ENCODE data around the gene HIVEP3.

Gene HIVEP3

DNA sequence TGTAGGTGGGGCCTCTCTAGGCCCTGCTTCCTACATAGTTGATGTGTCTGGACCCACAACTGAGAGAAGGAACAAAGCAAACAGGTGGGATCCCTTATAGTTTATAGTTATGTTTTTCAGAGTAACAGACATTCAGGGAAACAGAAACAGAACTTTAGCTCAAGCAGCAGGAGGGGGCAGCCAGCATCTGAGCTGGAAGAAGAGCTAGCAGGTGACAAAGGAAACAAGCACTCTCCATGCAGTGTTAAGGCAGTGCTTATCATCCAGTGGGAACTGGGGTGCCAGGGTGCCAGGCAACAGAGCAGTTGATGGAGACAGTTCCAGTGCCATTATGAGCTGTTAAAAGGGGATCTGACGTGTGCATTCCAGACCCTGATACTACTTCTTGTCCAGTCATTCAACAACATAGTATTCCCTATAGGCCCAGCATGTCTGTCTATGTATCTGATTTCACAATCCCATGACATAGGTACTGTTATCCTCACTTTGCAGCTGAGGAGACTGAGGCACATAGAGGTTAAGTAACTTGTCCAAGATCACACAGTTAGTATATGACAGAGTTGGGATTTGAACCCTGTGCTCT is 13.5 kb downstream of the HIVEP3 start:
- no peak for DNase-seq (ENCODE audit: low read depth)
- no peak overlapping the region for H3K4me3 ChIP-seq (ENCODE audit: low read depth, low read length)
- no peak for TF ChIP-seq MAX (IDR thresholded peaks at IDR 0.05; ENCODE audit: low read depth, low read length)

- no peak overlapping the region for H3K4me3 ChIP-seq (ENCODE audit: low read depth, low read length)
- DNase-seq (ENCODE audit: low read depth) = no peak
- TF ChIP-seq MAX (IDR thresholded peaks at IDR 0.05; ENCODE audit: low read depth, low read length) (no peak), POLR2A (IDR thresholded peaks at IDR 0.05; ENCODE audit: extremely low read depth, insufficient read length) (no peak), MYC (IDR thresholded peaks at IDR 0.05; ENCODE audit: low read depth, low read length) (no peak)
- TF ChIP-seq, protein P1, sequence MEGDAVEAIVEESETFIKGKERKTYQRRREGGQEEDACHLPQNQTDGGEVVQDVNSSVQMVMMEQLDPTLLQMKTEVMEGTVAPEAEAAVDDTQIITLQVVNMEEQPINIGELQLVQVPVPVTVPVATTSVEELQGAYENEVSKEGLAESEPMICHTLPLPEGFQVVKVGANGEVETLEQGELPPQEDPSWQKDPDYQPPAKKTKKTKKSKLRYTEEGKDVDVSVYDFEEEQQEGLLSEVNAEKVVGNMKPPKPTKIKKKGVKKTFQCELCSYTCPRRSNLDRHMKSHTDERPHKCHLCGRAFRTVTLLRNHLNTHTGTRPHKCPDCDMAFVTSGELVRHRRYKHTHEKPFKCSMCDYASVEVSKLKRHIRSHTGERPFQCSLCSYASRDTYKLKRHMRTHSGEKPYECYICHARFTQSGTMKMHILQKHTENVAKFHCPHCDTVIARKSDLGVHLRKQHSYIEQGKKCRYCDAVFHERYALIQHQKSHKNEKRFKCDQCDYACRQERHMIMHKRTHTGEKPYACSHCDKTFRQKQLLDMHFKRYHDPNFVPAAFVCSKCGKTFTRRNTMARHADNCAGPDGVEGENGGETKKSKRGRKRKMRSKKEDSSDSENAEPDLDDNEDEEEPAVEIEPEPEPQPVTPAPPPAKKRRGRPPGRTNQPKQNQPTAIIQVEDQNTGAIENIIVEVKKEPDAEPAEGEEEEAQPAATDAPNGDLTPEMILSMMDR (IDR thresholded peaks at IDR 0.05; ENCODE audit: low read depth, low read length) = no peak
These were observed 16.1 kb downstream of the HIVEP3 start for GRCh38 chr1:41902664-41903063.

GRCh38 chr1:41902159-41902577 is 16.6 kb downstream of the HIVEP3 start:
- no peak overlapping the region for H3K4me3 ChIP-seq (ENCODE audit: low read depth, low read length)
- DNase-seq (ENCODE audit: low read depth) = no peak
- TF ChIP-seq, protein P1 (IDR thresholded peaks at IDR 0.05; ENCODE audit: low read depth, low read length) = no peak
- no peak for TF ChIP-seq POLR2A (IDR thresholded peaks at IDR 0.05; ENCODE audit: extremely low read depth, insufficient read length)

DNA sequence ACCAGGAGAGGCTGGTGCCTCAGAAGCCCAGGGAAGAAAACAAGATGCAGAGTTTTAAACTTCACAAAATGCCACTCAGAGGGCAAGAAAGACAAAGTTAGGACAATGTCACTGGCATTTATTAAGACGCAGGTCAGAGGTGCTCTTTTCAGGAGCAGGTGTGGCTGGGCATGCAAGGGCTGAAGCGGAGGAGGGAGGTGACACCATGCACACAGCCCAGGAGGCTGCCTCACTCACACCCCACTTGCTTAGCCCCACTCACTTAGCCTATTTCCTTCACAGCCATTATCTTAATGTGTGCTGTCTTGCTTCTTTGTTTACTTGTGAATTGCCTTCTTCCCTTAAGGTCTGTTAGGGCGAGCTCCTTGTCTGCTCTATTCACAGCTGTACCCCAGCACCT is 17.2 kb downstream of the HIVEP3 start:
- no peak for TF ChIP-seq MYC (IDR thresholded peaks at IDR 0.05; ENCODE audit: low read depth, low read length)
- DNase-seq (ENCODE audit: low read depth) = no peak
- H3K4me3 ChIP-seq (ENCODE audit: low read depth, low read length) = no peak overlapping the region

DNA sequence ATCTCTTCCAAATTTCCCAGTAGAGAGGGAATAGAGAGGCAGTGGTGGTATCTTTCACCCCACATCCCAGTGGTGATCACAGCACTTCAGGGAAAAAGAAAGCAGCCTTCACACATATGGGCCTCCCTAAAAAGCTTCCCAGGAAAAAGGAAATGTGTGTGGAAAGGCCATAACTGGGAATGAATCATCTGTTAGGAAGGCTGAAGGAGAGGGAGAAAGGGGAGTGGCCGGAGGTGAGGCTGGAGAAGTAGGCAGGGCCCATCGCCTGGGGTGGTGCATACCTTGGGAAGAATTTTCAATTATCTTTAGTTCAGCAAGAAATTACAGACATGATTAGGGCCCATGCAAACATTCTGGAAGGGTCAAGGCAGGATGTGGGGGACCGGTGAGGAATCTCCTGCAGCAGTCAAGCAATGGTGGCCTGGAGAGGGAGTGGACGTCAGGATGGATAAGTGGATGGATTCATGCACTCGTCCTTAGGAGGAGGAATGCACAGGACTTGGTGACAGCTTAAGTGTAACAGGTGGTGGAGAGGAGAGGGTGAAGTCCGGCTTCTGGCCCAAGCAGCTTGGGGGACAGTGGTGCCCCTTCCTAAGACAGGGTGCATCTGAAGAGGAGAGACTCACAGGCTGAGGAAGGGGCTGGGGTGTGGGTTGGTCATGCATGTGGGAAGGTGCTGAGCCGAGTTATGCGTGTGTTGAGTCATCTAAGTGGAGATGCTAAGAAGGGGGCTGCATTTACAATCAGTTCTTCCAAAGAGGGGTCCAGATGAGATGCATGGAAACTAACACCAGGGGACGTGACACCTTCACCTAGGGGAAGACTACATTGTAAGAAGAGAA is 17.9 kb downstream of the HIVEP3 start:
- TF ChIP-seq MYC (IDR thresholded peaks at IDR 0.05; ENCODE audit: low read depth, low read length) (no peak), POLR2A (IDR thresholded peaks at IDR 0.05; ENCODE audit: extremely low read depth, insufficient read length) (no peak), MAX (IDR thresholded peaks at IDR 0.05; ENCODE audit: low read depth, low read length) (no peak)
- TF ChIP-seq, protein P1 (IDR thresholded peaks at IDR 0.05; ENCODE audit: low read depth, low read length) = no peak
- no peak overlapping the region for H3K4me3 ChIP-seq (ENCODE audit: low read depth, low read length)
- no peak for DNase-seq (ENCODE audit: low read depth)

GRCh38 chr1:41898191-41898713 is 20.5 kb downstream of the HIVEP3 start:
- DNase-seq (ENCODE audit: low read depth) = peak; percentile 18
- no peak overlapping the region for H3K4me3 ChIP-seq (ENCODE audit: low read depth, low read length)

More at GRCh38 chr1:41898191-41898713, 20.5 kb downstream of the HIVEP3 start:
- TF ChIP-seq MAX (IDR thresholded peaks at IDR 0.05; ENCODE audit: low read depth, low read length) (no peak), POLR2A (IDR thresholded peaks at IDR 0.05; ENCODE audit: extremely low read depth, insufficient read length) (no peak), MYC (IDR thresholded peaks at IDR 0.05; ENCODE audit: low read depth, low read length) (no peak)
- TF ChIP-seq, protein P1 (IDR thresholded peaks at IDR 0.05; ENCODE audit: low read depth, low read length) = no peak
